ENCODE measurements around the gene AVPR1A. TPM values are rescaled to one million over a fixed set of nuclear protein-coding genes. Genes with fewer than 3 reads are reported as not detected.

The AVPR1A gene
- polyA plus RNA-seq, 1 donor from 2014 or later = not detected

DNA sequence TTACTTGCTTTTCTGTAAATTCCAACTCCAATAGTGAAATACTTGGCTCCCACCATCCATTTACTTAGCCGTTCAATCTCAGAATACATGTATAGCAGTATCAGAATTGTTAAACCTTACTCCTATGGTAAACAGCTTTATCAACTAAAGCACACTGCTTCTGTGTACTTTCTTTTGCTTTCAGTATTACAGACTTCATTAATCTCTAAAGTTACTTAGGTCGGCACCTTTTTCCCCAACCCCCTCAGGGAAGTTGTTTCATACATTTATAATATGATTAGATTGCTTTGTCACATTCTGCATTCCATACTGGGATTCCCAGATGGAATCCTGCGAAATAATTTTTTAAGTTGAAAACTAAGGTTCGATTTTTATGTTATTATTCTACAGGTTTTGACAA is 12.5 kb downstream of the AVPR1A start:
- Histone ChIP-seq H3K79me2 (replicated peaks; ENCODE audit: insufficient read depth, low read length) (no peaks in the 10 kb centered on the region), H3K27me3 (ENCODE audit: insufficient read depth, low read depth, low read length) (no peaks in the 10 kb centered on the region), H3K9me2 (ENCODE audit: insufficient read depth, low read length) (no peaks in the 10 kb centered on the region)

GRCh38 chr12:63133981-63134380 is 17.0 kb downstream of the AVPR1A start:
- Histone ChIP-seq H4K20me1 (ENCODE audit: insufficient read depth) (no peaks in the 10 kb centered on the region), H3K9ac (ENCODE audit: low read length) (no peak overlapping the region), H3F3A (ENCODE audit: insufficient read depth, low read length, poor library complexity, severe bottlenecking) (no peaks in the 10 kb centered on the region), H3K36me3 (ENCODE audit: insufficient read depth, low read length) (no peaks in the 10 kb centered on the region), H3K4me3 (ENCODE audit: low read length) (no peak overlapping the region), H3K79me2 (replicated peaks; ENCODE audit: insufficient read depth, low read length) (no peaks in the 10 kb centered on the region), H3K4me2 (ENCODE audit: low read length) (no peak overlapping the region), H3K9me2 (ENCODE audit: insufficient read depth, low read length) (no peaks in the 10 kb centered on the region), H3K27ac (ENCODE audit: low read length) (no peak overlapping the region), H3K9me3 (ENCODE audit: low read length) (no peaks in the 10 kb centered on the region), H2AFZ (ENCODE audit: low read depth, low read length) (no peak overlapping the region), H3K27me3 (ENCODE audit: insufficient read depth, low read depth, low read length) (no peaks in the 10 kb centered on the region)
- TF ChIP-seq EZH2 (IDR thresholded peaks at IDR 0.05; ENCODE audit: borderline replicate concordance, insufficient read depth, low read length, poor library complexity, severe bottlenecking) = no peak
- TF ChIP-seq MXI1 (conservative IDR thresholded peaks at IDR 0.05; ENCODE audit: poor library complexity, severe bottlenecking) = no peak
- TF ChIP-seq, protein P1, sequence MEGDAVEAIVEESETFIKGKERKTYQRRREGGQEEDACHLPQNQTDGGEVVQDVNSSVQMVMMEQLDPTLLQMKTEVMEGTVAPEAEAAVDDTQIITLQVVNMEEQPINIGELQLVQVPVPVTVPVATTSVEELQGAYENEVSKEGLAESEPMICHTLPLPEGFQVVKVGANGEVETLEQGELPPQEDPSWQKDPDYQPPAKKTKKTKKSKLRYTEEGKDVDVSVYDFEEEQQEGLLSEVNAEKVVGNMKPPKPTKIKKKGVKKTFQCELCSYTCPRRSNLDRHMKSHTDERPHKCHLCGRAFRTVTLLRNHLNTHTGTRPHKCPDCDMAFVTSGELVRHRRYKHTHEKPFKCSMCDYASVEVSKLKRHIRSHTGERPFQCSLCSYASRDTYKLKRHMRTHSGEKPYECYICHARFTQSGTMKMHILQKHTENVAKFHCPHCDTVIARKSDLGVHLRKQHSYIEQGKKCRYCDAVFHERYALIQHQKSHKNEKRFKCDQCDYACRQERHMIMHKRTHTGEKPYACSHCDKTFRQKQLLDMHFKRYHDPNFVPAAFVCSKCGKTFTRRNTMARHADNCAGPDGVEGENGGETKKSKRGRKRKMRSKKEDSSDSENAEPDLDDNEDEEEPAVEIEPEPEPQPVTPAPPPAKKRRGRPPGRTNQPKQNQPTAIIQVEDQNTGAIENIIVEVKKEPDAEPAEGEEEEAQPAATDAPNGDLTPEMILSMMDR (IDR thresholded peaks at IDR 0.05; ENCODE audit: poor library complexity, severe bottlenecking) = no peak
- no peak for TF ChIP-seq TAF1 (IDR thresholded peaks at IDR 0.05; ENCODE audit: low read depth)
- TF ChIP-seq RAD21 (conservative IDR thresholded peaks at IDR 0.05) = no peak

More for the DNA sequence above, 12.5 kb downstream of the AVPR1A start:
- H3K9ac ChIP-seq (ENCODE audit: low read length) = no peak overlapping the region
- H2AFZ ChIP-seq (ENCODE audit: low read depth, low read length) = no peak overlapping the region
- TF ChIP-seq EZH2 (IDR thresholded peaks at IDR 0.05; ENCODE audit: borderline replicate concordance, insufficient read depth, low read length, poor library complexity, severe bottlenecking) (no peak), RAD21 (conservative IDR thresholded peaks at IDR 0.05) (no peak), EP300 (conservative IDR thresholded peaks at IDR 0.05; ENCODE audit: poor library complexity, severe bottlenecking) (no peak), SMC3 (conservative IDR thresholded peaks at IDR 0.05; ENCODE audit: poor library complexity) (no peak), POLR2AphosphoS5 (IDR thresholded peaks at IDR 0.05) (no peak), MXI1 (conservative IDR thresholded peaks at IDR 0.05; ENCODE audit: poor library complexity, severe bottlenecking) (no peak), TAF1 (IDR thresholded peaks at IDR 0.05; ENCODE audit: low read depth) (no peak)
- TF ChIP-seq, protein P1 (IDR thresholded peaks at IDR 0.05; ENCODE audit: poor library complexity, severe bottlenecking) = no peak
- TF ChIP-seq, protein P2, sequence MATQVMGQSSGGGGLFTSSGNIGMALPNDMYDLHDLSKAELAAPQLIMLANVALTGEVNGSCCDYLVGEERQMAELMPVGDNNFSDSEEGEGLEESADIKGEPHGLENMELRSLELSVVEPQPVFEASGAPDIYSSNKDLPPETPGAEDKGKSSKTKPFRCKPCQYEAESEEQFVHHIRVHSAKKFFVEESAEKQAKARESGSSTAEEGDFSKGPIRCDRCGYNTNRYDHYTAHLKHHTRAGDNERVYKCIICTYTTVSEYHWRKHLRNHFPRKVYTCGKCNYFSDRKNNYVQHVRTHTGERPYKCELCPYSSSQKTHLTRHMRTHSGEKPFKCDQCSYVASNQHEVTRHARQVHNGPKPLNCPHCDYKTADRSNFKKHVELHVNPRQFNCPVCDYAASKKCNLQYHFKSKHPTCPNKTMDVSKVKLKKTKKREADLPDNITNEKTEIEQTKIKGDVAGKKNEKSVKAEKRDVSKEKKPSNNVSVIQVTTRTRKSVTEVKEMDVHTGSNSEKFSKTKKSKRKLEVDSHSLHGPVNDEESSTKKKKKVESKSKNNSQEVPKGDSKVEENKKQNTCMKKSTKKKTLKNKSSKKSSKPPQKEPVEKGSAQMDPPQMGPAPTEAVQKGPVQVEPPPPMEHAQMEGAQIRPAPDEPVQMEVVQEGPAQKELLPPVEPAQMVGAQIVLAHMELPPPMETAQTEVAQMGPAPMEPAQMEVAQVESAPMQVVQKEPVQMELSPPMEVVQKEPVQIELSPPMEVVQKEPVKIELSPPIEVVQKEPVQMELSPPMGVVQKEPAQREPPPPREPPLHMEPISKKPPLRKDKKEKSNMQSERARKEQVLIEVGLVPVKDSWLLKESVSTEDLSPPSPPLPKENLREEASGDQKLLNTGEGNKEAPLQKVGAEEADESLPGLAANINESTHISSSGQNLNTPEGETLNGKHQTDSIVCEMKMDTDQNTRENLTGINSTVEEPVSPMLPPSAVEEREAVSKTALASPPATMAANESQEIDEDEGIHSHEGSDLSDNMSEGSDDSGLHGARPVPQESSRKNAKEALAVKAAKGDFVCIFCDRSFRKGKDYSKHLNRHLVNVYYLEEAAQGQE (IDR thresholded peaks at IDR 0.05; ENCODE audit: borderline replicate concordance) = no peak
- no peak overlapping the region for H3K27ac ChIP-seq (ENCODE audit: low read length)
- no peaks in the 10 kb centered on the region for H3F3A ChIP-seq (ENCODE audit: insufficient read depth, low read length, poor library complexity, severe bottlenecking)
- H4K20me1 ChIP-seq (ENCODE audit: insufficient read depth) = no peaks in the 10 kb centered on the region
- no peaks in the 10 kb centered on the region for H3K9me3 ChIP-seq (ENCODE audit: low read length)
- H3K4me3 ChIP-seq (ENCODE audit: low read length) = no peak overlapping the region
- no peaks in the 10 kb centered on the region for H3K36me3 ChIP-seq (ENCODE audit: insufficient read depth, low read length)
- no peak overlapping the region for H3K4me2 ChIP-seq (ENCODE audit: low read length)
